ENCODE measurements around the gene NEK11.
A peak's percentile ranks its signal among the peaks of the same experiment; 100 is the strongest.
"Not testable (repeated sequence)": the region's sequence is repeated elsewhere in the genome, so short reads cannot be mapped to it uniquely, and the experiment has no call there.

NEK11 gene

GRCh38 chr3:131306242-131306641 lies 279.6 kb downstream of the NEK11 start:
- no peak for DNase-seq (ENCODE audit: low spot score)

DNA sequence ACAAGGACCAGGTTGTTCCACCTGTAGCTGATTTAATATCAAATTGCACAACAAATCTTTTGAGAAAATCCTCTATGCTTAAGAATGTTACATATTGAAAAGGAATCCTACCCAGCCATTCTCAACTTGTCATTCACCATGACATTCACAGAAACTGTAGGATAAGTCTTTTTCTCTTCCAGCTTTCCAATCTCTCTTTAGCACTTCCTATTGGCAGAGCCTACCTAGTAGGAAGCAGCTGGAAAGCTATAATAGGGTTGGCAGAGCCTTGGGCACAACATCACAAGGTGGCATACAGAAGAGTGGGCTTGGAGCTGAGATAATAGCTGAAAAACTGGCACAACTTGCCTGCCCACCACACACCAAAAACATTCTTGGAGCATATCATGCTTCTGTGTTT lies 287.6 kb downstream of the NEK11 start:
- no peak for DNase-seq (ENCODE audit: low spot score)

GRCh38 chr3:131315162-131315561 lies 288.5 kb downstream of the NEK11 start:
- no peak for DNase-seq (ENCODE audit: low spot score)

DNA sequence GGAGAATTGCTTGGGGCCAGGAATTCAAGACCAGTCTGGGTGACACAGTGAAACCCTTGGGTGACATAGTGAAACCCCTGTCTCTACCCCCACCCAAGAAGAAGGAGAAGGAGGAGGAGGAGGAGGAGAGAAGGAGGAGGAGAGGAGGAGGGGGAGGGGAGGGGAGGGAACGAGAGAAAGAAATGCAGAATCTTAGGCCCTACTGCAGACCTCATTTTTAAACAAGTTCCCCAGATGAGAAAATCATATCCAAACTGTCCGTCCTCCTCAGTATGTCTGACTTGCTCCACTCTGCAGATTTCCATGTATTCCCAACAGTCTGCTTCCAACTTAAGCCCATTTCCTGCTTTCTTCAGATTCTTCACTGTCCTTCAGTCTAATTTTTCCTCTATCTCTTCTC lies 291.0 kb downstream of the NEK11 start:
- DNase-seq (ENCODE audit: low spot score) = no peak

GRCh38 chr3:131323014-131323413 lies 296.3 kb downstream of the NEK11 start:
- DNase-seq (ENCODE audit: low spot score) = no peak

GRCh38 chr3:131323792-131324191 lies 297.1 kb downstream of the NEK11 start:
- no peak for DNase-seq (ENCODE audit: low spot score)

GRCh38 chr3:131324923-131325322 lies 298.2 kb downstream of the NEK11 start:
- no peak for DNase-seq (ENCODE audit: low spot score)

DNA sequence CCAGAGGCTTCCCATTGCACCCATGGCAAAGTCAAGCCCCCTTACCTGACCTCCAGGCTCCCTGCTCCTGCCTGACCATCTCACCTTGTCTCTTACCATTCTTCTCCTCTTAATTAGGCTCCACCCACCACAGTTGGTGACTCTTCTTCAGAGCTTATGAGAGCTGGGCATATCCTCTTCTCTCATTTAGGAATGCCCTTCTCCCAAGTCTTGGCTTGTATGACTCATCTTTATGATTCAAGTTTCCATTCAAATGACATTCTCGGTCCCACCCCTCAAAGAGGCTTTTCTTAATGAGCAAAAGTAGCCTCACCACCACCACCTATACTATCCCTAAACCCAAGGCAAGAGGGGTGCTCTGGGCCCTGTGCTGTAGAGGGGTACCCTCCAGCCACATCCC lies 299.6 kb downstream of the NEK11 start:
- DNase-seq (ENCODE audit: low spot score) = peak; percentile 57

DNA sequence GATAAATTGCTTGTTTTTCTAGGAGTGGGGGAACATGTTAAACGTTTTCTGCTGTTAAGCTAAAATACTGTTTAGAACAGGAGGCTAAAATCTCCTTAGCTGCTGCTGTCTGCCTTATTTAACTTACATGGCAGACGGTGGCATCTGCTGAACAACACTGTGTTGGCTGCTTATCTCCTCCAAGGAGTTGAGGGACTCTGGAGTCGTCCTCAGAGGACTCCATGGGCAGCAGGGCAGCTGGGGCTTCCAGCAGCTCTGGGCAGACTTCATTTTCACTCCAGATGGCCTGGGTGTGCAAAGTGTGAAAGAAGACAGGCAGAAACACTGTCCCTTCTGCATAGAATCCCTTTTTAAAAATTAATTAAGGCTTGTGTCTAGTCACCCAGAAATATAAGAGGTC lies 302.0 kb downstream of the NEK11 start:
- DNase-seq (ENCODE audit: low spot score) = no peak

DNA sequence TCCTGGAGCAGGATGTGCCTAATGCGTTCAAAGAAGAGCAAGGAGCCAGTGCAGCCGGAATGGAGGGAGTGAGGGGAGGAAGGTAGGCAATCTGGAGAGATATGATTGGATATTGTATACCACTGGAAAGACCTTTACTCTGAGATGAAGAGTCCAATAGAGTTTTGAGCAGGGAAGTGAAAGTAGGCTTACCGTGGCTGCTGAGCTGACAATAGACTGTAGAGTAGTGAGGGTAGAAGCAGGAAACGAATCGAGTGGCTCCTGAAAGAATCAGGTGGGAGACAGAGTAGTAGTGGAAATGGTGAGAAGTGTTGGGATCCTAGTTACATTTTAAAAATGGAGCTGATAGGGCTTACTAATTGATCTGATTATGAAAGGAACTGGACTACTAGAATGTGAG lies 303.1 kb downstream of the NEK11 start:
- no peak for DNase-seq (ENCODE audit: low spot score)

DNA sequence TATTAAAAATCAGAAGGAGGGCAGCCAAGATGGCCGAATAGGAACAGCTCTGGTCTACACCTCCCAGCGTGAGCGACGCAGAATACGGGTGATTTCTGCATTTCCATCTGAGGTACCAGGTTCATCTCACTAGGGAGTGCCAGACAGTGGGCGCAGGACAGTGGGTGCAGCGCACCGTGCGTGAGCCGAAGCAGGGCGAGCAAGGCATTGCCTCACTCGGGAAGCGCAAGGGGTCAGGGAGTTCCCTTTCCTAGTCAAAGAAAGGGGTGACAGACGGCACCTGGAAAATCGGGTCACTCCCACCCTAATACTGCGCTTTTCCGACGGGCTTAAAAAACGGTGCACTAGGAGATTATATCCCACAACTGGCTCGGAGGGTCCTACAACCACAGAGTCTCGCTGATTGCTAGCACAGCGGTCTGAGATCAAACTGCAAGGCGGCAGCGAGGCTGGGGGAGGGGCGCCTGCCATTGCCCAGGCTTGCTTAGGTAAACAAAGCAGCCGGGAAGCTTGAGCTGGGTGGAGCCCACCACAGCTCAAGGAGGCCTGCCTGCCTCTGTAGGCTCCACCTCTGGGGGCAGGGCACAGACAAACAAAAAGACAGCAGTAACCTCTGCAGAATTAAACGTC lies 304.9 kb downstream of the NEK11 start:
- not testable (repeated sequence) for DNase-seq (ENCODE audit: low spot score)

- DNase-seq (ENCODE audit: low spot score) = peak; percentile 32
Observed at GRCh38 chr3:131338948-131339640, 312.4 kb downstream of the NEK11 start.

GRCh38 chr3:131341761-131342160 lies 315.1 kb downstream of the NEK11 start:
- no peak for DNase-seq (ENCODE audit: low spot score)

GRCh38 chr3:131348911-131349310 lies 322.2 kb downstream of the NEK11 start:
- no peak for DNase-seq (ENCODE audit: low spot score)

GRCh38 chr3:131349454-131349853 lies 322.8 kb downstream of the NEK11 start:
- DNase-seq (ENCODE audit: low spot score) = no peak

DNA sequence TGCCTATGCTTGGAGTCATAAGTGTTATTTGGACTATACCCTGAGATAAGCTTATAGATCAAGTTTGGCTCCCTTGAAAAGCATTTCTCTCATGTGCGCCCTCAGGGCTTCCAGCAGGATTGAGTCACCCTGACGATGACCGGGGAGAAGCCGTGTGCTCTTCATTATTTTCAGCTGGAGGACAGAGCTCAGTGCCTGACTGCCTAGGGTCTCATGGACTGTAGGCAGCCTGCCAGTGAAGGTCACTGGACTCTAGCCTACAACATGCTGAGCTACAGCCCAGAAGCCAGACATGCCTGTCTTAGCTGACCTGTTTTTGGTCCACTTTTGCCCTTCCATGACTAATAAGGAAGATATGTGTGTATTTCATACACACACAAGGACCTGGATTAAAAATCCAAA lies 323.3 kb downstream of the NEK11 start:
- no peak for DNase-seq (ENCODE audit: low spot score)

GRCh38 chr3:131350506-131350905 lies 323.8 kb downstream of the NEK11 start:
- no peak for DNase-seq (ENCODE audit: low spot score)

- no peak for DNase-seq (ENCODE audit: low spot score)
Observed at GRCh38 chr3:131353016-131353877, 326.6 kb downstream of the NEK11 start.

GRCh38 chr3:131353986-131354385 lies 327.3 kb downstream of the NEK11 start:
- DNase-seq (ENCODE audit: low spot score) = no peak

DNA sequence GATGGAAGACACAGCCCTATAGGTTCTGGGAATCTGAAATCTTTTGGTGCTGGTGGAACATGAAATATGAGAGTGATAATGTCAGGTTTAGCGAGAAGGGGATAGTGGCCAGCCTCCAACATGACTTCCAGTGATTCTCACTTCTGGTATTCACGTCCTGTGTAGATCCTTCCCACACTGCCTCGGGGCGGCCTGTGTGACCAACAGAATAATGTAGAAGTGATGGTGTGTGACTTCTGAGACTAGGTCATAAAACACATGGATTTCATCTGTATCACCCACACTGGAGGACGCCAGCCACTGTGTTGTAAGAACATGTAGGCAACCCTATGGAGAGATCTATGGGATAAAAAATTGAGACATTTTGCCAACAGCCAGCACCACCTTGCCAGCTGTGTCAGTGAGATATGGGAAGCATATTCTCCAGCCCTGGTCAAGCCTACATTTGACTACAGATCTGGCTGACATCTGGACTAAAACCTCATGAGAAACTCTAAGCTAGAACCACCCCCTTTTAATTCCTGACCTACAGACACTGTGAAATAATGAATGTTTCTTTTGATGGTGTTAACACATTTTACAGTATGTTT lies 329.4 kb downstream of the NEK11 start:
- DNase-seq (ENCODE audit: low spot score) = no peak

DNA sequence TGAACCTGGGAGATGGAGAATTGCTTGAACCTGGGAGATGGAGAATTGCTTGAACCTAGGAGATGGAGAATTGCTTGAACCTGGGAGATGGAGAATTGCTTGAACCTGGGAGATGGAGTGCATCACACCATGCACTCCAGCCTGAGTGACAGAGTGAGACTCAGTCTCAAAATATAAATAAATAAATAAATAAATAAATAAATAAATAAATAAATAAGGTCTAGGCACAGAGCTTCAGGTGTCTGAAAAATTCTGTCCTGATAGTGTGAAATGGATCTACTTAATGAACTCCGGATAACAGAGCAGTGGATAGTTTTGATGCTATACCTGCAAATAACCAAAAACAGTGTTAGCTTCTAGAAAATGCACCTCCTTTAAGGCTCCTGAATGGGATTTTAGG lies 330.6 kb downstream of the NEK11 start:
- DNase-seq (ENCODE audit: low spot score) = no peak

- no peak for DNase-seq (ENCODE audit: low spot score)
Observed at GRCh38 chr3:131360191-131360755, 333.6 kb downstream of the NEK11 start.
